GM18867 (cell line): ENCODE measurements around the gene TCF21.

ENCODE experiments used
- ATAC-seq: cut with Tn5 transposase; IDR thresholded peaks from one replicate; pipeline ENCODE4 v1.9.1; 2021; ENCODE audit warnings: mild to moderate bottlenecking, moderate library complexity; ENCODE audit not compliant: unreplicated experiment

TCF21 gene

GRCh38 chr6:133889557-133890403 lies 867 bp downstream of the TCF21 start:
- ATAC-seq: no peak

- ATAC-seq: no peak
These were observed 1.8 kb downstream of the TCF21 start for GRCh38 chr6:133890711-133891148.

DNA sequence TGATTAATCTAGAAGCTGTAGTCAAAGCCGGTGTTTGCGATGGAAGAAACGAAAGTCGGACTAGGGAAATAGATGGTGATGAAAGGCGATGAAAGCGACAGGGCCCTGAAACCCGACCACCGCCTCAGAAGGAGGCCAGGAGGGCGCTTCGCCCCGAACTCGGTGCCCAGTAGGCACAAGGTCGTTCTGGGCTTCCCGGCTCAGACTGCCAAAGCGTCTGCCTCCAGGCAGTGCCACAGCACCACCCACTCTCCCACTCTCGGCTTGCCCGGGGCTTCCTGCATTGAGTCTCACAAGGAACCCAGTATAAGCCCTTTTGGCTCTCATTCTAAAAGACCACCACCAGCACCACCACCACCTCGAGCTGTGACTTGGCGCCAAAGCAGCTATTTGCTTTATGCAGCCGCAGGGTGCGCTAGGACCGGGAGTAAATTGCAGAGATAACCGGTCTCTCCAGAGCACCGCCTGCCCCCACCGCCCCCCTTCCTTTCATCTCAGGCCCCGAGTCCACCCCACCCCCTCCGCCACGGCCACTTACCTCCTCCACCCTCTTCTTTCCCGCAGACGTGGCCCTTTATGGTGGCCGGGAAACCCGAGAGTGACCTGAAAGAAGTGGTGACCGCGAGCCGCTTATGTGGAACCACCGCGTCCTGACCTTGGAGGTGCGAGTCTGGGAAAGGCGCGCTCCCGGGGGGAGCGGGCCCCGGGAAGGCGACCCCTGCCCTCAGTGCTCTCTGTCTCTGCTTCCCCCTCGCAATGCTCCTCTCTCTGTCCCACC lies 2.4 kb downstream of the TCF21 start:
- ATAC-seq: no peak

DNA sequence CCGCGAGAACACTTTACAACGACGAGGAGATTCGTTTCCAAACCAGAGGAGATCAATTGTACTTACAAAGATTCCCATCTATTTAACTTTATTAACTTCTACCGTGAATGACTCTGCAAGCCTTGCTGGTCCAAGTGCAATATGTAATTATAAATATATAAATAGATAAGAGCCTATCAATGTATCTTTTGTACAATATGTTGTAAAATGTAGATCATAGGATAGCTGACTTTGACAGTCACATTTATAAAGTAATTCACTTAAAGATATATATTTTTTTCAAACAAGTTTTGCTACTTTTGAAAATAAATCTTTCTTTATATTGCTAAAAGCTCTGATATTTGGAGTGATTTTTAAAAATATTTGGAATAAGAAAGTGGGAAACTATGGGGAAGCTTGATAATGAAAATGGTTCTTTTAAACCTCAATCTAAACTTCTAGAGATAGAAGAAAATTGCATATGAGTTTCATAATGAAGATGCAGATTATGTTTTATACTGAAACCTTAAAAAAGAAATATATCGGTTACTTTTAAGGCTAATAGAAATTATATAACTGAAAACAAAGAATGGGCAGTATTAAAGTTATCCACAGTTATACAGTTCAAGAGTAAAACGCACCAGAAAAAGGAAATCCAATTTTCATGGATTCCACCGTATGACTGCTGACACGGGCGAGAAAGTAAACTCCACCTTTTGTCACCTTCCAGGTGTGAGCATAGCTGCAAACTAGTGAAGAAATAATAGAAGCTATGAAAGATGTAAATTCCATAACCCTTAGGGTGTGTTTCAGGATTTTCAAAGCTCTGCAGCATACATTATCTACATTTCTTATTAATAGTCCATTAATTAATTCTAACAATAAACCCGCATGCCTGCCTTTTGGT lies 3.3 kb downstream of the TCF21 start:
- ATAC-seq: no peak

- no peak for ATAC-seq
These were observed 4.1 kb downstream of the TCF21 start for GRCh38 chr6:133892813-133893691.

DNA sequence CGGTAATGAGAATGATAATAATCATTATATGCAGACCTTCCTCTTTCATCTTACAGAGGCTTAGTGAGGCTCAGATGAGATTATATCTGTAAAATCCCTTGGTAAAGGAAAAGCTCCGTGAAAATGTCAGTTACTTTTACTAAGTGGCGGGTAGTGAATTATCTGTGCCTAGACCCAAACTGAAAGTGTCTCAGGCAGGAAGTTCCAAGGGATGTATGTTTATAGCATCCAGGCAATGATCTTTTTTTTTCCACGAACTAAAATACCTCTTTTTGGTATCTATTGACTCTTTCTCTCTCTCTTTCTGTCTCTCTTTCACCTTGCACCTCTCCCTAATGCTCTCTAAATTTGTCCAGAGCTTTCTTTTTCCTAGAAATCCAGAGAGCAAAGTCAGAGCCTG lies 5.0 kb downstream of the TCF21 start:
- ATAC-seq: no peak

GRCh38 chr6:133894369-133894768 lies 5.5 kb downstream of the TCF21 start:
- ATAC-seq: no peak

DNA sequence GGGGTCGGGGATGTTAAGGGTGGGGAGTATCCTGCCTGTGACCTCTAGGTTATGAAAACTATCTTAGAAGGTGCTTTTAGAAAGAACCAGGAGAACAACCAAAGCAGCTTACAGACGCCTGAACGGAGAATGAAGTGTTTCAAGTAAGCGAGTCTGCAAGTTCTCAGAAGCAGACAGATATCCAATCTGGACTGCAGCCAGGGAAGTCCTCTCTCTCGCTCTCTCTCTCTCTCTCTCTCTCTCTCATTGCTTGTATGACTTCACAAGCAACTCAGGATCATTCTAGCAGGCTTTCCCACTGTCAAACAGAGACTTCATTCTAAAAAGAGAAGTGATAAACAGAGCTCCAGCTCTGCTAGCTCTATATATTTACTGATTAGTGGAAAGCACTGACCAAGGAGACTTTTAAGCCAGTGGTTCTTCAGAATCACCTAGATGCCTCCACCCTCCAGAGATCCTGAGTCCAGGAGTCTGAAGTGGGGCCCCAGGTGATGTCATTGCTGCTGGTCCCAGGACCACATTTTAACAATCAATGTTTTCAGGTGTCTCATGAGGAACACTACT lies 6.0 kb downstream of the TCF21 start:
- ATAC-seq: no peak

GRCh38 chr6:133895573-133896343 lies 6.8 kb downstream of the TCF21 start:
- ATAC-seq: no peak

- no peak for ATAC-seq
These were observed 7.4 kb downstream of the TCF21 start for GRCh38 chr6:133896344-133896721.

DNA sequence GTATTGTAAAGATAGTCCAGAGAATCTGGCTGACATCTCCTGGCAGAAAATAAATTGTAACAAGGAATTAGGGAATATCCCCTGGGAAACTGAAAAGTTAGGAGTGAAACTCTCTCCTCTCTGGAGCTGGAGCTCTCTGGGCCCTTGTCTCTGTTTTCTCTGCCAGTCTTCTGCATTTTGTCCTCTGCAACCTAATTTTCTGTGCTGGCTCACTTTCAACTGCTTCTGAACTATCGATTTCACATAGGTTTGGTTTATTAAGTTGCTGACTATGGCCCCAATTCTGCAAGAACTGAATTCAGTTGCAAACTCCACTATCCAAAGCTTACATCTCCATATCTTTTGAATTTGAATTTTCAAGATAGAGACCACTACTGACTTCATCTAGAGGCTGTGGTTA lies 9.3 kb downstream of the TCF21 start:
- ATAC-seq: no peak

DNA sequence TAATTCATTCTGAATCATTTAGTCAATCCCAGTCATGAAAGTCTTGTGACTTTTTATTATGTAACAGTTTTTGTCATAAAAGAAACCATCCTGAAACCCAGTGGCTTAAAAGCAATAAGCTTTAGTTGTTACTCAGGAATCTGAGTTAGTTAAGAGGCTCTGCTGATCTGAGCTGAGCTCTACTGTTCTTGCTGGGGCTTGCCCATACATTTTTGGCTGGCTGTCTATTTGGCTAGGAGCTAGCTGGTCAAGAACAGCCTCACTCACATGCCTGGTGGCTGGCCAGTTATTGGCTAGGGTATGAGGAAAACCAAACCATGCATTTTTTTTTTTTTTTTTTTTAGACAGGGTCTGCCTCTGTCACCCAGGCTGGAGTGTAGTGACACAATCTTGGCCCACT lies 10.6 kb downstream of the TCF21 start:
- no peak for ATAC-seq

DNA sequence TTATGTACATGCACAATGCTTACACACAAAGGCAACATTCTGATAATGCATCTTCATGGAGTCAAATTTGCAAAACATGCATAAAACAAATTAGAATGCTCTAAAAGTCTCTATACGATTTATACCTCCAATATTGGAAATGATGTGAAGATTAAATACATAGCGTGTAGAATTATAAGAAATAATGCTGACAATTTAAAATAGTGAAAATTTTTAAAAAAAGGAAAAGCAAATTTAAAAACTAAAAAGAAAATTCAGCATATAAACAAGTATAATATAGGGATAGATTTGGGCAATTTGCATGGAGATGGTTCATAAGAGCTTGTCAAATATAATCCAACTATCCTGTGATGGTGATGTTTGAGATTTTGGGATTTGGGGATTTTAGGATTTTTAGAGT lies 14.9 kb downstream of the TCF21 start:
- ATAC-seq: no peak

- ATAC-seq: no peak
These were observed 17.1 kb downstream of the TCF21 start for GRCh38 chr6:133906050-133906449.

DNA sequence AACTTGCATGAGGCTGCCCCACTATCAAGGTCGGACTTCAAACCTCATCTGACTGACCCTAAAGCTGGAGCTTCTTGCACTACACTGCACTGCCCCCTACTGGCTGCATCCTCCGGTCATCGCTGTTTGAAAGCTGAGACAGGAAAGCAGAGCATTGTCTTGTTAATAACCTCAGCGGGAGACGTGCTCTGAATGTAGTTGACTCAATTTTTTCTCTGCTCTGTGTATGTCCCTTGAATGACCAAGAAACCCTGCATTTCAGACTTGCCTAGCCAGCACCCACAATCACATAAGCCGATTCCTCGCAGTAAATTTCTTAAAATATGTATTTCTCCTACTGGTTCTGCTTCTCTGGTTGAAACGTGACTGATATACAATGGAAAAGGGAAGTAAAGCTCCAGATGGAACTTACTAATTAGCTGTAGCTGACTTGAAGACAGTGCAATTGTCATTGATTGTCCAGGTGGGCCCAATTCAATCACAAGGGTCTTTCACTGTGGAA lies 27.8 kb downstream of the TCF21 start:
- peak; percentile 86 for ATAC-seq

DNA sequence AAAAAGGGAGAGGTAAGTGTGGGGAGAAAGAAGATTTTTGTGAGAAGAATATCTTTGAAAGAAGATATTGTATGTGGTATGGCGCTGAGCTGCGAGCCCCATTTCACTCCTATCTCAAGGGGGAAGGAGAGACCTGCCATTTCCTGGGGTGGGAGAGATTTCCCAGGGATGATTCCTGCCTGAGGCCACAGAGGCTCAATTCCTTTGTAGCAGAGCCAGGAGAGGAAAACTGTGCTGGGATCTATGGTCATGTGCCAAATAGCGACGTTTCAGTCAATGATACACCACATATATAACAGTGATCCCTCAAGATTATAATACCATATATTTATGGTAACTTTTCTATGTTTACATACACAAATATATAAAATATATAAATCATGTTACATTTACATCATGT lies 28.9 kb downstream of the TCF21 start:
- no peak for ATAC-seq

DNA sequence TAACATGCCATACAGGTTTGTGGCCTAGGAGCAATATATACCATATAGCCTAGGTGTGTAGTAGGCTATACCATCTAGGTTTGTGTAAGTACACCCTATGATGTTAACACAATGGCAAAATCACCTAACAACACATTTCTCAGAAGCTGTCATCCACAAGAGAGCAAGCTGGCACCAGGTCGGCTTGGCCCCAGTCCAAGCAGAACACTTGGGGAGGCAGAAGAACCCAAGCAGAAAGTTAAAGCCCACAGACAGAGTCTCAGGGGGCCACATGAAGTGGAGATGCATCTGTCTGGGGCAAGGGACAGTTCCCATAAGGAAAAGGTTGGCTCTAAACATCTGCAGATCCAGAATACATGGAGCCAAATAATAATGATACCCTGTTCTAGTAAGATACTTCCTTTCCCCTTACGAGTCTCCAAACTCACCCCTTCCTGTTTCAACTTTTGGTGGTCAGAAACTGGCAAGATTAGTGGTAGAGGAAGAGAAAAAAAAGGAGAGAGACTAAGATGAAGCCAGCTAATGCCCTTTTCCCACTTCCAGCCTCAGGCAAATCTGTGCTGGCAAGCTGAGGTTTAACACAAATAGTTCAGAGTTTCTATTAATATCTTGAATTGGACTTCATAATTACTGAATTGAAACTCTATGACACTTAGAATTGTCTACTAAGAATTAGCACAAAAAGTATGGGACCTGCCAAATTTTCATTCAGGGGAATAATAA lies 29.5 kb downstream of the TCF21 start:
- ATAC-seq: no peak

GRCh38 chr6:133919362-133919761 lies 30.4 kb downstream of the TCF21 start:
- no peak for ATAC-seq
